NCI-H1417 (cell line): ENCODE data around the gene DGKA.
A peak's percentile ranks its signal among the peaks of the same experiment; 100 is the strongest.
"Not testable (repeated sequence)": the region's sequence is repeated elsewhere in the genome, so short reads cannot be mapped to it uniquely, and the experiment has no call there.

Experiments
- DNase-seq, 3 experiments: peaks; one replicate each; lab custom pipeline; 2025; lab: John Stamatoyannopoulos, UW

Gene DGKA

GRCh38 chr12:55966408-55967281, 35.7 kb downstream of the DGKA start, which contains the start of gene CDK2:
CDK2 (plus strand) TSS chr12:55966830; CDS start chr12:55967009, 179 bp downstream.
- peak; percentile 89 to 91 (median 90) for DNase-seq

GRCh38 chr12:55969356-55969755, 38.4 kb downstream of the DGKA start:
- no peak for DNase-seq

GRCh38 chr12:55970775-55971174, 39.8 kb downstream of the DGKA start:
- no peak for DNase-seq

GRCh38 chr12:55972042-55972441, 41.1 kb downstream of the DGKA start:
- no peak for DNase-seq

GRCh38 chr12:55972456-55972855, 41.5 kb downstream of the DGKA start:
- DNase-seq = no peak

- no peak for DNase-seq
These were observed 42.1 kb downstream of the DGKA start for GRCh38 chr12:55972911-55973598.

- peak; percentile 100 for DNase-seq
These were observed 42.8 kb downstream of the DGKA start, which contains the start of gene RAB5B for GRCh38 chr12:55973599-55974307. RAB5B (plus strand) TSS chr12:55974078; CDS start chr12:55986961, 12,883 bp downstream.

- DNase-seq = peak in 2 of 3 experiments; percentile 38 to 86
These were observed 43.4 kb downstream of the DGKA start for GRCh38 chr12:55974308-55974730.

GRCh38 chr12:55978393-55978792, 47.4 kb downstream of the DGKA start:
- DNase-seq = no peak

GRCh38 chr12:55979069-55979468, 48.1 kb downstream of the DGKA start:
- no peak for DNase-seq

- DNase-seq = not testable (repeated sequence)
These were observed 50.9 kb downstream of the DGKA start for GRCh38 chr12:55981882-55982281.

GRCh38 chr12:55982319-55982936, 51.5 kb downstream of the DGKA start:
- DNase-seq = no peak

- no peak for DNase-seq
These were observed 52.4 kb downstream of the DGKA start for GRCh38 chr12:55983232-55983842.

- DNase-seq = no peak
These were observed 53.9 kb downstream of the DGKA start for GRCh38 chr12:55984861-55985260.

- no peak for DNase-seq
These were observed 54.4 kb downstream of the DGKA start for GRCh38 chr12:55985341-55985740.

GRCh38 chr12:55985976-55986375, 55.0 kb downstream of the DGKA start:
- DNase-seq = not testable (repeated sequence)

- no peak for DNase-seq
These were observed 60.1 kb downstream of the DGKA start for GRCh38 chr12:55991110-55991509.

GRCh38 chr12:55993230-55993853, 62.4 kb downstream of the DGKA start:
- no peak for DNase-seq

- DNase-seq = no peak
These were observed 64.4 kb downstream of the DGKA start for GRCh38 chr12:55995366-55995765.

GRCh38 chr12:55996201-55996714, 65.3 kb downstream of the DGKA start:
- peak; percentile 36 to 85 (median 84) for DNase-seq
